HCT116 (cell line): ENCODE data around the gene SLC38A6. TPM values are rescaled to one million over a fixed set of nuclear protein-coding genes. Genes with fewer than 3 reads are reported as not detected.

Experiments
- ATAC-seq: fragments of 200-7000 bp; cut with Tn5 transposase; 2 replicates; pipeline ENCODE4 v1.9.1; 2020; ENCODE audit warnings: mild to moderate bottlenecking, moderate library complexity
- BruUV-seq: library from RNA; stranded (reverse); fragments of 400-500 nt; replicated peaks from 2 replicates; lab custom pipeline; 2021; lab: Mats Ljungman, UMichigan
- CTCF ChIA-PET: fragments of 300-600 bp; sonication (Branson Sonifier 250); formaldehyde crosslinking; loops from one replicate; lab custom pipeline; 2021; ENCODE audit warnings: antibody characterized with exemption; lab: Charles Lee
- POLR2A ChIA-PET: fragments of 300-600, 350-600 bp; sonication (Branson Sonifier 250); formaldehyde crosslinking; loops from one replicate; lab custom pipeline; 2021; ENCODE audit warnings: antibody characterized with exemption; lab: Charles Lee
- RAD21 ChIA-PET, 2 experiments: fragments of 300-600 bp; sonication (Branson Sonifier 250); formaldehyde crosslinking; loops; one replicate each; lab custom pipeline; 2023; ENCODE audit warnings: low total read pairs in 2 of 2; ENCODE audit not compliant: uncharacterized antibody in 2 of 2, unreplicated experiment in 2 of 2, low non-redundant PET in 1 of 2; lab: Charles Lee
- DNase-seq: peaks from one replicate; pipeline ENCODE4 v3.0.0-alpha.2; 2010; ENCODE audit warnings: low read depth, low spot score
- H2AFZ ChIP-seq: fragments of 200-600 bp; shearing (Covaris generic), sonication (generic); 2 replicates; pipeline ENCODE4 v1.6.1; 2017; ENCODE audit warnings: low read depth, mixed run types, mixed read lengths, antibody characterized with exemption, low read length; ENCODE audit not compliant: poor library complexity, severe bottlenecking
- H3K27ac ChIP-seq: 2 replicates; pipeline ENCODE4 v1.5.1; 2012; ENCODE audit warnings: low read depth, low read length
- H3K27me3 ChIP-seq: fragments of 200-600 bp; sonication (generic); 2 replicates; pipeline ENCODE4 v1.6.1; 2016; ENCODE audit warnings: mixed run types, low read length, mixed read lengths; ENCODE audit not compliant: insufficient read depth
- H3K36me3 ChIP-seq, 2 experiments: fragments of 200-500 bp in 1 of 2; fragments of 200-600 bp in 1 of 2; sonication (Bioruptor generic) in 1 of 2; sonication (generic) in 1 of 2; 2 replicates each; pipeline versions ENCODE4 v1.5.1 to v1.6.1; 2014 to 2016; ENCODE audit warnings: low read length in 2 of 2, inconsistent platforms in 1 of 2, mixed read lengths in 1 of 2, mixed run types in 1 of 2; ENCODE audit not compliant: insufficient read depth in 2 of 2, control insufficient read depth in 1 of 2
- H3K4me1 ChIP-seq, 2 experiments: fragments of 200-600 bp in 1 of 2; sonication (generic) in 1 of 2; 2 replicates each; pipeline versions ENCODE4 v1.5.1 to v1.6.1; 2012 to 2017; ENCODE audit warnings: low read length in 2 of 2, inconsistent platforms in 1 of 2, mild to moderate bottlenecking in 1 of 2, mixed read lengths in 1 of 2, mixed run types in 1 of 2, moderate library complexity in 1 of 2; ENCODE audit not compliant: insufficient read depth in 2 of 2, control insufficient read depth in 1 of 2
- H3K4me2 ChIP-seq: fragments of 200-600 bp; sonication (generic); 2 replicates; pipeline ENCODE4 v1.6.1; 2017; ENCODE audit warnings: mixed run types, low read length, mixed read lengths
- H3K4me3 ChIP-seq, 2 experiments: fragments of 200-600 bp in 1 of 2; sonication (generic) in 1 of 2; replicated peaks in 1 of 2; 2 replicates each; pipeline ENCODE4 v1.5.1; 2011 to 2016; ENCODE audit warnings: low read length in 2 of 2, control low read depth in 1 of 2, low read depth in 1 of 2, mild to moderate bottlenecking in 1 of 2, mixed read lengths in 1 of 2, mixed run types in 1 of 2
- H3K79me2 ChIP-seq: fragments of 200-600 bp; sonication (generic); 2 replicates; pipeline ENCODE4 v1.6.1; 2017; ENCODE audit warnings: mild to moderate bottlenecking, mixed run types, low read length, moderate library complexity, mixed read lengths; ENCODE audit not compliant: insufficient read depth
- H3K9ac ChIP-seq: fragments of 200-600 bp; sonication (generic); 2 replicates; pipeline ENCODE4 v1.6.1; 2016; ENCODE audit warnings: low read length, mixed read lengths
- H3K9me2 ChIP-seq: fragments of 200-600 bp; sonication (generic), shearing (Covaris generic); 2 replicates; pipeline ENCODE4 v1.6.1; 2017; ENCODE audit warnings: mixed run types, mild to moderate bottlenecking, moderate library complexity; ENCODE audit not compliant: insufficient read depth
- H3K9me3 ChIP-seq, 2 experiments: fragments of 200-500 bp in 1 of 2; fragments of 200-600 bp in 1 of 2; sonication (Bioruptor generic) in 1 of 2; sonication (generic) in 1 of 2; 2 replicates each; pipeline ENCODE4 v1.6.1; 2014 to 2017; ENCODE audit warnings: low read length in 2 of 2, mixed read lengths in 2 of 2, inconsistent platforms in 1 of 2, low read depth in 1 of 2, mild to moderate bottlenecking in 1 of 2, mixed run types in 1 of 2, moderate library complexity in 1 of 2; ENCODE audit not compliant: control insufficient read depth in 1 of 2, insufficient read depth in 1 of 2
- H4K20me1 ChIP-seq: fragments of 200-600 bp; sonication (generic), shearing (Covaris generic); 2 replicates; pipeline ENCODE4 v1.6.1; 2017; ENCODE audit warnings: mixed run types, mild to moderate bottlenecking, moderate library complexity; ENCODE audit not compliant: insufficient read depth
- ELF1 ChIP-seq: IDR thresholded peaks from 2 replicates; pipeline ENCODE4 v1.6.1; 2012; ENCODE audit warnings: low read depth, borderline replicate concordance
- EZH2 ChIP-seq: fragments of 200-600 bp; sonication (generic); IDR thresholded peaks from 2 replicates; pipeline ENCODE4 v1.6.1; 2017; ENCODE audit warnings: antibody characterized with exemption, mixed run types
- EZH2phosphoT487 ChIP-seq: fragments of 200-600 bp; IDR thresholded peaks from 2 replicates; pipeline ENCODE4 v1.6.1; 2018; ENCODE audit warnings: antibody characterized with exemption, borderline replicate concordance
- JUND ChIP-seq: IDR thresholded peaks from 2 replicates; pipeline ENCODE4 v1.6.1; 2012
- SP1 ChIP-seq: IDR thresholded peaks from 2 replicates; pipeline ENCODE4 v1.6.1; 2012; ENCODE audit warnings: low read depth
- SRF ChIP-seq: IDR thresholded peaks from 2 replicates; pipeline ENCODE4 v1.6.1; 2012; ENCODE audit warnings: low read depth
- YY1 ChIP-seq: IDR thresholded peaks from 2 replicates; pipeline ENCODE4 v1.6.1; 2011; ENCODE audit warnings: low read length, low read depth, moderate library complexity, mild to moderate bottlenecking; ENCODE audit not compliant: insufficient replicate concordance; ENCODE audit errors: extremely low read depth
- ZFX ChIP-seq: fragments of 450-650 bp; IDR thresholded peaks from 2 replicates; pipeline ENCODE4 v1.6.1; 2017
- ZNF274 ChIP-seq: fragments of 200-500 bp; sonication (Bioruptor generic); IDR thresholded peaks from 2 replicates; pipeline ENCODE4 v1.6.1; 2014; ENCODE audit warnings: mild to moderate bottlenecking, low read depth, low read length, inconsistent platforms
- intact Hi-C: fragments of 100-400 bp; cut with micrococcal nuclease; formaldehyde crosslinking; loops from 2 replicates; pipeline ENCODE4 v1.10.0; 2022
- total RNA-seq: library from RNA; stranded (reverse); gene quantifications from one replicate; pipeline ENCODE4 v1.2.1, GENCODE V29; 2021; ENCODE audit not compliant: unreplicated experiment
- TF ChIP-seq, protein P1 (sequence below): IDR thresholded peaks from 2 replicates; pipeline ENCODE4 v1.6.1; 2011; ENCODE audit warnings: mild to moderate bottlenecking, low read length, moderate library complexity; ENCODE audit not compliant: insufficient replicate concordance; ENCODE audit errors: extremely low read depth
- TF ChIP-seq, protein P2 (sequence below): IDR thresholded peaks from 2 replicates; pipeline ENCODE4 v1.6.1; 2012
- TF ChIP-seq, protein P3 (sequence below): IDR thresholded peaks from 2 replicates; pipeline ENCODE4 v1.6.1; 2012

SLC38A6 gene
- total RNA-seq, 1 experiment from 2014 or later: 9.5 TPM

- H3K36me3 ChIP-seq: peaks cover 5 to 11% of the 10 kb centered on the region in 2 experiments; a peak in 3 of 4 replicates
- no peak overlapping the region for H3K4me3 ChIP-seq
- no TSS peak for BruUV-seq
- ChIA-PET POLR2A (no interaction called here), CTCF (no interaction called here), RAD21 (no interaction called here)
- intact Hi-C loops: loop anchor here (5.0 kb wide), 1 partner anchor 111 kb away; no protein-coding TSS in a partner anchor
- no peaks in the 10 kb centered on the region for H3K27me3 ChIP-seq
- H3K4me2 ChIP-seq: no peak overlapping the region
- no peaks in the 10 kb centered on the region for H4K20me1 ChIP-seq
- no peak overlapping the region for H2AFZ ChIP-seq
- no peaks in the 10 kb centered on the region for H3K4me1 ChIP-seq
- TF ChIP-seq, protein P1, sequence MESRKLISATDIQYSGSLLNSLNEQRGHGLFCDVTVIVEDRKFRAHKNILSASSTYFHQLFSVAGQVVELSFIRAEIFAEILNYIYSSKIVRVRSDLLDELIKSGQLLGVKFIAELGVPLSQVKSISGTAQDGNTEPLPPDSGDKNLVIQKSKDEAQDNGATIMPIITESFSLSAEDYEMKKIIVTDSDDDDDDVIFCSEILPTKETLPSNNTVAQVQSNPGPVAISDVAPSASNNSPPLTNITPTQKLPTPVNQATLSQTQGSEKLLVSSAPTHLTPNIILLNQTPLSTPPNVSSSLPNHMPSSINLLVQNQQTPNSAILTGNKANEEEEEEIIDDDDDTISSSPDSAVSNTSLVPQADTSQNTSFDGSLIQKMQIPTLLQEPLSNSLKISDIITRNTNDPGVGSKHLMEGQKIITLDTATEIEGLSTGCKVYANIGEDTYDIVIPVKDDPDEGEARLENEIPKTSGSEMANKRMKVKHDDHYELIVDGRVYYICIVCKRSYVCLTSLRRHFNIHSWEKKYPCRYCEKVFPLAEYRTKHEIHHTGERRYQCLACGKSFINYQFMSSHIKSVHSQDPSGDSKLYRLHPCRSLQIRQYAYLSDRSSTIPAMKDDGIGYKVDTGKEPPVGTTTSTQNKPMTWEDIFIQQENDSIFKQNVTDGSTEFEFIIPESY: no peak
- no peak for TF ChIP-seq EZH2
- TF ChIP-seq, protein P2, sequence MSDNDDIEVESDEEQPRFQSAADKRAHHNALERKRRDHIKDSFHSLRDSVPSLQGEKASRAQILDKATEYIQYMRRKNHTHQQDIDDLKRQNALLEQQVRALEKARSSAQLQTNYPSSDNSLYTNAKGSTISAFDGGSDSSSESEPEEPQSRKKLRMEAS: no peak
- TF ChIP-seq ELF1: no peak
- no peaks in the 10 kb centered on the region for H3K9me2 ChIP-seq
- ATAC-seq: no peak
- H3K9me3 ChIP-seq: no peaks in the 10 kb centered on the region
- H3K9ac ChIP-seq: no peak overlapping the region
- no peak overlapping the region for H3K27ac ChIP-seq
- no peak for DNase-seq
- H3K79me2 ChIP-seq: peaks cover 20% of the 10 kb centered on the region
Measured at GRCh38 chr14:60973070-60973469, 8.0 kb upstream of the SLC38A6 start.

- intact Hi-C loops: loop anchor here (5.0 kb wide), 1 partner anchor 112 kb away; no protein-coding TSS in a partner anchor
- H3K27me3 ChIP-seq: no peaks in the 10 kb centered on the region
- H3K4me2 ChIP-seq: no peak overlapping the region
- H3K27ac ChIP-seq: no peak overlapping the region
- H2AFZ ChIP-seq: no peak overlapping the region
- no TSS peak for BruUV-seq
- H3K79me2 ChIP-seq: peaks cover 31% of the 10 kb centered on the region
- no peaks in the 10 kb centered on the region for H3K9me2 ChIP-seq
- no peak overlapping the region for H3K4me3 ChIP-seq
- H3K36me3 ChIP-seq: peaks cover 5 to 12% of the 10 kb centered on the region in 2 experiments; a peak in 3 of 4 replicates
- 0 out of 4 replicates have a peak, but pooled peaks cover 0 to under 1% of the 10 kb centered on the region in 2 experiments for H3K4me1 ChIP-seq
- H4K20me1 ChIP-seq: no peaks in the 10 kb centered on the region
- CTCF ChIA-PET: no interaction called here
- TF ChIP-seq, protein P3, sequence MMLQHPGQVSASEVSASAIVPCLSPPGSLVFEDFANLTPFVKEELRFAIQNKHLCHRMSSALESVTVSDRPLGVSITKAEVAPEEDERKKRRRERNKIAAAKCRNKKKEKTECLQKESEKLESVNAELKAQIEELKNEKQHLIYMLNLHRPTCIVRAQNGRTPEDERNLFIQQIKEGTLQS: no peak
- TF ChIP-seq ZFX: no peak
- TF ChIP-seq YY1: no peak
- no peak for TF ChIP-seq SP1
- TF ChIP-seq, protein P2: no peak
- TF ChIP-seq SRF: no peak
- TF ChIP-seq ZNF274: no peak
- TF ChIP-seq EZH2phosphoT487: no peak
- no peak for TF ChIP-seq JUND
- TF ChIP-seq, all 23 proteins: peak for 0
- ChIA-PET RAD21 (no interaction called here), POLR2A (no interaction called here)
- Histone ChIP-seq H3K9me3 (no peaks in the 10 kb centered on the region), H3K9ac (no peak overlapping the region)
- DNase-seq (no peak), ATAC-seq (no peak)
Measured at GRCh38 chr14:60974090-60974651, 6.9 kb upstream of the SLC38A6 start.
